Left ventricle myocardium inferior (tissue), 1 donor: ENCODE measurements around the gene MPEG1. TPM values are rescaled to one million over a fixed set of nuclear protein-coding genes. Genes with fewer than 3 reads are reported as not detected.

Experiments used
- DNase-seq: peaks from one replicate; pipeline ENCODE4 v3.0.0-alpha.2; 2020
- H3K27ac ChIP-seq: fragments of 200-600 bp; replicated peaks from 2 replicates; pipeline ENCODE4 v1.8.0; 2021
- H3K27me3 ChIP-seq: fragments of 200-600 bp; 2 replicates; pipeline ENCODE4 v1.8.0; 2021; ENCODE audit warnings: low read depth
- H3K36me3 ChIP-seq: fragments of 200-600 bp; 2 replicates; pipeline ENCODE4 v1.8.0; 2021
- H3K4me1 ChIP-seq: fragments of 200-600 bp; 2 replicates; pipeline ENCODE4 v1.8.0; 2021
- H3K4me3 ChIP-seq: fragments of 200-600 bp; 2 replicates; pipeline ENCODE4 v1.8.0; 2021; ENCODE audit warnings: mild to moderate bottlenecking, moderate library complexity
- H3K9me3 ChIP-seq: fragments of 200-600 bp; replicated peaks from 2 replicates; pipeline ENCODE4 v1.8.0; 2021
- CTCF ChIP-seq: fragments of 200-600 bp; IDR thresholded peaks from 2 replicates; pipeline ENCODE4 v1.8.0; 2021; ENCODE audit warnings: antibody characterized with exemption, mild to moderate bottlenecking, borderline replicate concordance
- intact Hi-C: fragments of 100-400 bp; cut with micrococcal nuclease; formaldehyde crosslinking; loops from one replicate; pipeline ENCODE4 v1.11.0; 2022
- total RNA-seq: library from RNA; stranded (reverse); fragmentation: NEBNext Ultra II Directional; extraction: Animal tissue kit (Norgen Biotek cat#: 25700); gene quantifications from one replicate; pipeline ENCODE4 v1.2.1, GENCODE V29; 2021
- donor health status: DM: no; HTN: yes; CAD: no; lungs with severe emphysema.

Gene MPEG1
- total RNA-seq, 1 donor from 2014 or later: 9.5 TPM

GRCh38 chr11:59204746-59205145 lies 8.0 kb downstream of the MPEG1 start:
- Histone ChIP-seq H3K27me3 (no peaks in the 10 kb centered on the region), H3K4me1 (peaks cover 28% of the 10 kb centered on the region), H3K36me3 (no peaks in the 10 kb centered on the region), H3K9me3 (no peaks in the 10 kb centered on the region), H3K27ac (no peak overlapping the region), H3K4me3 (no peak overlapping the region)
- no peak for DNase-seq
- intact Hi-C loops: no loop called here
- no peak for TF ChIP-seq CTCF

- H3K36me3 ChIP-seq: no peaks in the 10 kb centered on the region
- DNase-seq: no peak
- TF ChIP-seq CTCF: peak; percentile 8
- H3K9me3 ChIP-seq: no peaks in the 10 kb centered on the region
- intact Hi-C loops: no loop called here
- peaks cover 26% of the 10 kb centered on the region for H3K4me1 ChIP-seq
- H3K4me3 ChIP-seq: no peak overlapping the region
- no peaks in the 10 kb centered on the region for H3K27me3 ChIP-seq
- H3K27ac ChIP-seq: no peak overlapping the region
Measured at GRCh38 chr11:59201353-59201752, 11.4 kb downstream of the MPEG1 start.

GRCh38 chr11:59200423-59200746 lies 12.3 kb downstream of the MPEG1 start:
- no peak for DNase-seq
- Histone ChIP-seq H3K4me3 (no peak overlapping the region), H3K36me3 (no peaks in the 10 kb centered on the region), H3K4me1 (peaks cover 26% of the 10 kb centered on the region), H3K27ac (no peak overlapping the region), H3K27me3 (no peaks in the 10 kb centered on the region), H3K9me3 (no peaks in the 10 kb centered on the region)
- no peak for TF ChIP-seq CTCF
- intact Hi-C loops: no loop called here

GRCh38 chr11:59199546-59200422 lies 12.9 kb downstream of the MPEG1 start:
- Histone ChIP-seq H3K36me3 (no peaks in the 10 kb centered on the region), H3K27ac (no peak overlapping the region), H3K4me1 (peaks cover 26% of the 10 kb centered on the region), H3K9me3 (no peaks in the 10 kb centered on the region), H3K27me3 (no peaks in the 10 kb centered on the region), H3K4me3 (no peak overlapping the region)
- no peak for DNase-seq
- no peak for TF ChIP-seq CTCF
- intact Hi-C loops: no loop called here

- Histone ChIP-seq H3K4me3 (no peak overlapping the region), H3K27ac (no peak overlapping the region), H3K9me3 (no peaks in the 10 kb centered on the region), H3K4me1 (peaks cover 26% of the 10 kb centered on the region), H3K27me3 (no peaks in the 10 kb centered on the region), H3K36me3 (no peaks in the 10 kb centered on the region)
- no peak for DNase-seq
- intact Hi-C loops: no loop called here
- TF ChIP-seq CTCF: no peak
Measured at GRCh38 chr11:59198726-59199125, 14.0 kb downstream of the MPEG1 start.
